ENCODE measurements around the gene FYN.
"Not testable (repeated sequence)": the region's sequence is repeated elsewhere in the genome, so short reads cannot be mapped to it uniquely, and the experiment has no call there.

Gene FYN

GRCh38 chr6:111692327-111693164 lies 180.7 kb downstream of the FYN start:
- DNase-seq: no peak

DNA sequence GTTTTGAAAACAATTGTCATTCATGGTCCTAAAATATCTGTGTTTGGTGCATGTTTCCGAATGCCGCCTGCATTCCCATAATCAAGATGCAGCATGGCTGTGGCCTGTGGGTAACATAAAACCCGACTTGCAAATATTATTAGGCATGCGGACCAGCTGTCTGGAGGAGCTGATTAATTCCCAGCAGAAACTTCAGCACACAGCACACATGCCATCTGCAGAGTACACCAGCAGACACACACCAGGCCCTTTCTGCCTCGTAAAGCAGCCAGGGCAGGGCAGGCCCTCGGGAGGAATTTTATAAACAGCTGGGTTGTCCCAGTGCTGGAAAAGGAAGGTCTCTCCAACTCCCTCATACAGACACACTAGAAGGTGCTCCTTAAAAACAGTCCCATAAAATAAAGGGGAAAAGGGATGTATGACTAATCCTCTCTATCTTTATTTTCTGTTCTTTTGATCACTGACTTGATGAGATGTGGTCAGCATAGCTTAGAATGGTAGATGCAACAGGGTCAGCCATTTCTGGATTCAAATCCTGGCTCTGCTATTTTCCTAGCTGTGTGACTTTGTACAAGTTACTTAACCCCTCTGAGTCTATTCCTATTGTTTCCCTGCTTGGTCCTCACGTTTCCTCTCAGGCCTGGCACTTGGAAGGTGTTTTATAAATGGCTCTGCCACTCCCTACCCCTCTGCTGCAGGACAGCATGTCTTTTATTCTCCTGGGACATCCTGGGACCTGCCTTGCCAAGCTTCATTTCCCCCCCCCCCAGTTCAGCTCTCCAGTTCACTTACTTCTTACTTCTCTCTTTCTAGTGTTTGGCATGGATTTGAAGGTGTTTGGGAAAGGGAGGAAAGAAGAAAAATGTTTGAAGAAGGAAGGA lies 181.7 kb downstream of the FYN start:
- DNase-seq: no peak

DNA sequence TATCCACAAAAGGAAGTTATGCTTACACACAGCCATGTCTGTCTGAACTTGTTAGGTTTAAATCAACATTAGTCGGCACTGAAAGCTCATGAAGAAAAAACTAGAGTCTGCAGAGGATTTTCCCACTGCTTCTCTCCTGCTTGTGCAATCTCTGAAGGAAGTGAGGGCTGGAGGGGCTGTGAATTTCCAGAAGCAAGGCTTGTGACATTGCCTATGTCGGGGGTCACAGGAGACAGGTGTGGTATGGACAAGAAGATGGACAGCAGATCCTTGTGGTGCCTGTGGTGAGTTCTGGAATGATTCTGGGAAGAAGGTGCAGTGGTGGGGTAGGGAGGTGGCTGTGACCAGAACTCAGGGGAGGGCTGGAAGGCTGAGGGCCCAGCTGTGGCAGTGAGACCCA lies 183.3 kb downstream of the FYN start:
- no peak for DNase-seq

DNA sequence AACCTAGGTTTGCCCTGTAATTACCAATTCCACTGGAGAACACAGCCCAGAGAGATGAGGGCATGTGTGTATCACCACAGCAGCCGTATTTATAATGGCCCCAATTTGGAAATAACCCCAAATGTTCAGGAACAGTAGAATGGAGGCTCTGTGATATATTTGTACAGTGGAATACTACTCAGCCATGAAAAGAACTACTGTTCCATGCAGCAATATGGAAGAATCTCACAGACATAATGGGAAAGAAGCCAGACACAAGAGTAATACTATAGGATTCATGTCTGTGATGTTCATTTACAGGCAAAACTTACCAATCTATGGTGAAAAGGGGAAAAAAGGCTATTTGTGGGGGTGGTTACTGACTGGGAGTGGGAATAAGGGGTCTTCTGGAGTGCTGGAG lies 183.8 kb downstream of the FYN start:
- no peak for DNase-seq

- no peak for DNase-seq
These were observed 184.9 kb downstream of the FYN start for GRCh38 chr6:111688331-111688730.

GRCh38 chr6:111687652-111688051 lies 185.6 kb downstream of the FYN start:
- no peak for DNase-seq

DNA sequence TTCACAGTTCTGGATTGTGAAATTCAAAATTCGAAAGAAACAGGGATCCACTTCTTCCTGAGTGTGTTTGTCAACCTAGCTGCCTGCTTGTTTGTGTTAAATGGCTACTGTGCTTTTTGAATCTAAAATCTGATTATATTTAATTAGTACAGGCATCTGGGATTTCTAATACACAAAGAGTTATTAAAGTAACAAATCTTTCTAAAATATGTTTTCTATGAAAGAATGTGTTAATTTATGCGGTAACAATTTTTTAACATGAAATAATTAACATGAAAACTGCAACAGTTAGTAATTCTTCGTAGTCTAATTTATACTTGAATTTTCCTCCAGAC lies 186.4 kb downstream of the FYN start:
- DNase-seq: no peak

GRCh38 chr6:111686249-111686931 lies 186.9 kb downstream of the FYN start:
- no peak for DNase-seq

DNA sequence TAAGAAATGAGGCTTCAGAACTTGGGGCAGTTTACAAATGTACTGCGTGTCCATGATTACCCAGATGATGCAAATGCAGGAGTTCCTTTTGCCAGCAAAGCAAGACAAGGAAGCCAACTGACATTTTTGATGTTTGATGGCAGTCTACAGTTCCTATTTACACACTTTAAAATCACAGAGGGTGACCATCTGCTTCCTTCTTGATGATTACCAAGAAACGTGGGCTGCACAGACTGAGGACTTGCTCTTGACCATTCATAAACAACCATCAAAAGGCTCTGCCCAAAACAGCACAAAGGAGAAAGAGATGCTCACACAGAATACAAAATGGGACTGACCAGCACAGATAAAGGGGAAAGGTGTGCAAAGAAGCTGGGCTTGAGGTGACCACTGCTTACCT lies 187.7 kb downstream of the FYN start:
- no peak for DNase-seq

DNA sequence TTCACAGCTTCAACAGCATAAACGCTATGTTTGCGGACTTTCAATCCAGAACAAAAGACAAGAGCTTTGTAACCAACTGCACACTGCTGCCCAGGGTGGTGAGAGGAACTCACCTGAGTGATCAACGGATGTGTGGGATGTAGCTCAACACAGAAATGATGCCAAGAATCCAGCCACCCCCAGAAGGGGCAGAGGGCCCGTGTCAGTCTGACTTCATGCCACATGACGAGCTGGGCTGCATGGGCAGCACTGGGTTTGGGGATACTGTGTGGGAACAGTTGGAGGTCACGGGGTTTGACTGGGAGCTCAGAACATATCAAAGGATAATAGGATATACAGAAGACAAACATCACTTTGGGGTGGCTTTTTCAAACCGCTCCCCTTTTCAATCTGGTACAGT lies 188.2 kb downstream of the FYN start:
- DNase-seq: no peak

- no peak for DNase-seq
These were observed 189.4 kb downstream of the FYN start for GRCh38 chr6:111683749-111684267.

DNA sequence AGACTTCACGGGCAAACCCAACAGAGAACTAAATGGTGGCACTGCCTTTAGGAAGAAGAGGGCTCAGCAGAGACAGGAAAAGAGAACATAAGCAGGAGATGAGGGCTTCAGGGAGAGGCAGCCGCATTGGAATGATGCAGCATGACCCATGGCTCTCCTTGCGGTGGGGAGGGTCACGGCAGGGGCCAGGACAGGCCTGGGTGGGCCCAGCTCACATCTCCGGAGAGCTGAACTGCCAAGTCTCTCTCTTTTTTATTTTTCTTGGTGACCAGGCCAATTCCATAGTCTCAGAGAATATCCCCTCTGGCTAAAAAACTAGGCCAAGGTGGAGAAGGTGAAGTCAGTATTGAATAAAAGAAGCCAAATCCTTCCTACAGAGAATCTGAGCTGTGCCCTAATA lies 190.1 kb downstream of the FYN start:
- DNase-seq: no peak

GRCh38 chr6:111681860-111682259 lies 191.4 kb downstream of the FYN start:
- DNase-seq: no peak

DNA sequence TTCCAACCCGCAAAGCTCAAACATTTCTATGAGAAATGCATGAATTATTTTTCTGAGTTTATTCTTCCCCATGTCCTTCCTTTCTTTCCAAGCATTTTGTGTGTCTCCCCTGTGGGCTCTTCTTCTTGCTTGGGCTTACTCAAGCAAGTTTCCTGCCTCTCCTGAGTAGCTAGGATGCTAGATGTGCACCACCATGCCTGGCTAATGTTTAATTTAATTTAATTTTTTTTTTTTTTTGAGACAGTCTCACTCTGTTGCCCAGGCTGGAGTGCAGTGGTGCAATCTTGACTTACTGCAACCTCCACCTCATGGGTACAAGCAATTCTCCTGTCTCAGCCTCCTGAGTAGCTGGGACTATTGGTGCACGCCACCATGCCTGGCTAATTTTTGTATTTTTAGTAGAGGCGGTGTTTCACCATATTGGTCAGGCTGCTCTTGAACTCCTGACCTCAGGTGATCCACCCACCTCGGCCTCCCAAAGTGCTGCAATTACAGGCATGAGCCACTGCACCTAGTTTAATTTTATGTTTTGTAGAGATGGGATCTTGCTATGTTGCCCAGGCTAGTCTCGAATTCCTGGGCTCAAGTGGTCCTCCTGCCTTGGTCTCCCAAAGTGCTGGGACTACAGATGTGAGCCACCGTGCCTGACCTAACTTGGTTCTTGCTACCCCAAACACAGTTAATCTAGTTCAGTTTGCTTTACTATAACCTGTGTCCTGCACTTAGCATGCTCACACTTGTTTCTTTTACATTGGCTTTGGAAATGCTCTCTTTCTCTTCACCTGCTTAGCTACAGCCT lies 192.2 kb downstream of the FYN start:
- DNase-seq: not testable (repeated sequence)

GRCh38 chr6:111680015-111680712 lies 193.1 kb downstream of the FYN start:
- DNase-seq: no peak

DNA sequence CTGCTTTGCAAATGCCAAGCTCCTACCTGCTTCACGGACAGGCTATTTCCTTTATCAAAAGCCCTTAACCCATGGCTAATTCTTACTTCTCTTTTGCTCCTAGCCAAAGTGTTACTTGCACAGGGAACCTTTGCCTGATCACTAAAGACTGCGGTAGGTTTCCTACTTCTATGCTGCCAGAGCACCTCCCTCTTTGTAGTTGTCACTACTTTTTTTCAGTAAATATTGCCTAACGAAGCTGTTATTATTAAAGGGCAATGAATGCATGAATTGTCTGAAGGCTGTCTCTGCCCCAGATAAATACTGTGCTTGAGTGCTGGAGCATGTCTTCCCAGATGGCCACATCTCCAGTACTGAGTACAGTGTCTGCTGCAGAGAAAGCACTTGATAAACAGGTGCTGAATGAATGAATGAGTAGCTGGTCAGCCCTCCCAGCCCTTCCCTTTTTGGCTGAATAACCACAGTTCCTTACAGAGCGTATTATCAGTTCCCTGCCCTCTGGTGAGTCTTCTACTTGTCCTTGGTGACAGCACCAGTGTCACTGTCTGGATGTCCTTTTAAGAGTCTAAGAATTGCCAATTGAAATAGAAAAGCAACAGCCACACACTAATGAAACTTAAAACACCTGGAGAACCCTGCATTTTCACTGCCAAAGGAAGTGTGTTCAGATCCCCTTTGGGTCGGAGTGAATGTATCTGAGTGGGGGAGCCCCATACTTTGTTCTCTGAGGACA lies 194.0 kb downstream of the FYN start:
- DNase-seq: no peak

DNA sequence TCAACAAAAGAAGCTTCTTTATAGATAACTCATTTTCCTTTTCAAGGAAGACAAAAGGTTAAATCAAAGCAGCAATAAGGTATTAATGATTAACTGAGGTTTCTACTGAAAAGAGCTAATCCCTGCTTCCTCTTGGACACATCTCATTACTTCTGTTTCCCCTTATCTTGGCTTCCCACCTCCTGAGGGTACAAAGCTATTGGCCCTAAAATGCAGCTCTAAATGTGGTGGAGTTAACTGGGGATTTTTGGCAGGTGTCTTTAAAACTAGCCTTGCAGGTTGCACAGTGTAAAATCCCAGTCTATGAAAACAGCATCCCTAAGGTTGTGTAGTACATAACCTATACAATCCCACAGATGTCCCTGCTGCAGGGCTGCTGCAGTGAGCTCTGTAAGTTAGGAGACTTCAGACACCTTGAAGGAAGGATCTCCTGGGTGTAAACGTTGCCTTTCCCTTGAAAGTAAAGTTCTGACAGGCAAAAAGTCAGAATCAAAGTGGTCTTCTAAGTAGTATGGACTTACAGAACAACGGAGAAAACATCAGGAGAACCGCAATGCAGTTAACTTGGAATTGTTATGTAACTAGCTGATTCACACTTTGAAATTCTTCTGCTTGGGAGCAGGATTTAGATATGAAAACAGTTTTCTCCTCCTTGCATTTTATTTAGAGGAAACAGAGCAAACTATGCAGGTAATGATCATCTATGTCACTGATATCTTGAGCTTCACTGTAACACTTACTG lies 195.8 kb downstream of the FYN start:
- no peak for DNase-seq

DNA sequence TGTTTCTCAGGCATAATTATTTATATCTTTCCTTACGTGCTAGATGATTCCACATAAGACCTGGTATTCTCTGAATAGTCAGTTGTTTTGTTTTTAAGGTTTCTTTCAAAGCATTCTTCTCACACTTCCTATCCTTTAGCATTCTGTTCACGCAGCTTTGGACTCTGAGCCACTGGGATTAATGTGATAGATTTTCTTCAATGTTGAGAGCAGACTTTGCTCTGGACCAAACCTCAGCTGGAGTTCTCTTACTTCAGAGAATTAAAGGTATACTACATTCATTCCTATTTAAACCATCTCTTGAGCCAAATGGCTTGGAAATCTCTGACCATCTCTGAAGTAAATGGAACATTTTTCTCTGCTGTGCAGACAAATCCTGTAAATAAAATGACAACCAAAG lies 196.9 kb downstream of the FYN start:
- DNase-seq: no peak

GRCh38 chr6:111674883-111675282 lies 198.4 kb downstream of the FYN start:
- no peak for DNase-seq

GRCh38 chr6:111674413-111674812 lies 198.8 kb downstream of the FYN start:
- DNase-seq: no peak
